IPS-18c (cell line): Measurements from ENCODE around the gene PPY.
"Not testable (repeated sequence)": the region's sequence is repeated elsewhere in the genome, so short reads cannot be mapped to it uniquely, and the experiment has no call there.

Experiments
- H3K4me3 ChIP-seq: 2 replicates; pipeline ENCODE4 v1.7.0; 2013; ENCODE audit warnings: low read depth, mild to moderate bottlenecking, low read length, moderate library complexity; ENCODE audit not compliant: insufficient read depth
- H3K9me3 ChIP-seq: one replicate; pipeline ENCODE4 v1.6.1; 2013; ENCODE audit warnings: mild to moderate bottlenecking, low read length, moderate library complexity; ENCODE audit not compliant: control insufficient read depth, insufficient read depth

PPY gene

GRCh38 chr17:43945074-43945829 is 3.0 kb upstream of the PPY start:
- Histone ChIP-seq H3K9me3 (no peaks in the 10 kb centered on the region), H3K4me3 (no peak overlapping the region)

GRCh38 chr17:43940630-43941029 is 1.6 kb downstream of the PPY start:
- Histone ChIP-seq H3K4me3 (no peak overlapping the region), H3K9me3 (no peaks in the 10 kb centered on the region)

GRCh38 chr17:43939886-43940285 is 2.4 kb downstream of the PPY start:
- H3K9me3 ChIP-seq: no peaks in the 10 kb centered on the region
- no peak overlapping the region for H3K4me3 ChIP-seq

GRCh38 chr17:43939452-43939851 is 2.8 kb downstream of the PPY start:
- not testable (repeated sequence) for H3K9me3 ChIP-seq, H3K4me3 ChIP-seq

GRCh38 chr17:43938838-43939182 is 3.5 kb downstream of the PPY start:
- no peaks in the 10 kb centered on the region for H3K9me3 ChIP-seq
- no peak overlapping the region for H3K4me3 ChIP-seq

- Histone ChIP-seq H3K4me3 (no peak overlapping the region), H3K9me3 (no peaks in the 10 kb centered on the region)
Measured at GRCh38 chr17:43936434-43936833, 5.8 kb downstream of the PPY start.

DNA sequence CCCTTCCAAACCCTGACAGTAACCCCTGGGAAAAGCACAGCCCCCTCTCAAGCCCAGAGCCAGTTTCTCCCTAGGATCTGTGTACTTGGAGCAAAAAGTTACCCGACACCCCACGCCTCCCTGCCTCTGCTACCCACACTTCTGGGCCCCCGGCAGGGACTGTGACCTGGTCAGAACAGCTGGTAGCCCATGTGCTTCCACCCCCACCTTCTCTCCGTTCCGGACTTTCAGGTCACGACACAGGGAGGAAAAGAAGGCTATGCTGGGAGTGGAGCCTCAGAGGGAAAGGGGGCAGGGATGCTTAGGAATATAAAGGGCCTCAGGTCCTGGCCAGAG is 6.4 kb downstream of the PPY start:
- H3K4me3 ChIP-seq: no peak overlapping the region

DNA sequence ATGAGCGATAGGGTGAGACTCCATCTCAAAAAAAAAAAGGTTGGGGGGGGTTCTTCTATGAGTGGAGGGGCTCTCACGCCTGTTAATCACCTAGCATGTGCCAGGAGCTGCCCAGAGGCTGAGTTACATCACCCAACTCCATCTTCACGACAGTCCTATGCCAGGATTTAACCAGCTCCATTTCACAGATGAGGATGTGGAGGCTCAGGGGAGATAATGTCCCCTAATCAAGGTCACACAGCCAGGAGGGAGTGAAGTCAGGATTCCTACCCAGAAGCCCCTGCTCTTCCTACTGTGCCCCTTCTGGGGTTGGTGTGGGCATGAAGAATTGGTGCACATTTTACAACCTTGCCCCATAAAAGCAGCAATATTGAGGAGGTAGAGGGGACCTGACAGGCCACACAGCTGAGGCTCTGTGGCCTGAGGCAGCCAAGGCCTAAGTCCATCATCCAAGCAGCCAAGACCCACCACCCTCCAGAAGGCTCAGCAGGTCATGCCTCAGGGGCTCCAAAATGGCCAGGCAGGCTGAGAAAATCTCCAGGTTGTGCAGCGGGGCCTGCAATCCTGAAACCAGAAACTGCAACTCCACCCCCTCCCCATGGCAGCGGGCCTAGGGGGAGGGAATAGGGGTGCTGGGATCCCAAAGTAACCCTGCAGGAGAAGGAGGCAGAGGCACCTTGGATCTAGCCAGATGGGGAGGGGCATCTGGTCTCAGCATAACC is 6.9 kb downstream of the PPY start:
- H3K9me3 ChIP-seq: no peaks in the 10 kb centered on the region
- H3K4me3 ChIP-seq: no peak overlapping the region

More for the DNA sequence above, 6.4 kb downstream of the PPY start:
- H3K9me3 ChIP-seq: no peaks in the 10 kb centered on the region

DNA sequence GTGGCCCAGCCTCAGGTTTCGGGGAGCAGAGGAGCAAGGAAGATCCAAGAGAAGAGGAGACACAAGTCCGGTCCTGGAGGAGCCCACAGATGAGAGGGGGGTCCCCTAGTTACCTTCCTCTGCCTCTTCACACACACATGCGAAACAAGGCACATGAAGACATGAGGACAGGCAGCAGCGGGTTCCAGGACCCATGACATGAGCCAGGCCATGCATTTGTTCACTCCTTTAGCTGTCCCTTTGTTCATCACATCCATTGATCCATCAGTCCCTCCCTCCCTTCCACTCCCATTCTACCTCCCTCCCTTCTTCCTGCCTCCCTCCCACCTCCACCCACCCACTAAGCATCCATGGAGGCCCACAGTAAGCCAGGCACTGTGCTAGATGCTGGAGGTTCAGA is 9.4 kb downstream of the PPY start:
- no peak overlapping the region for H3K4me3 ChIP-seq
- H3K9me3 ChIP-seq: no peaks in the 10 kb centered on the region

GRCh38 chr17:43932357-43932756 is 9.9 kb downstream of the PPY start:
- H3K4me3 ChIP-seq: no peak overlapping the region
- H3K9me3 ChIP-seq: no peaks in the 10 kb centered on the region

DNA sequence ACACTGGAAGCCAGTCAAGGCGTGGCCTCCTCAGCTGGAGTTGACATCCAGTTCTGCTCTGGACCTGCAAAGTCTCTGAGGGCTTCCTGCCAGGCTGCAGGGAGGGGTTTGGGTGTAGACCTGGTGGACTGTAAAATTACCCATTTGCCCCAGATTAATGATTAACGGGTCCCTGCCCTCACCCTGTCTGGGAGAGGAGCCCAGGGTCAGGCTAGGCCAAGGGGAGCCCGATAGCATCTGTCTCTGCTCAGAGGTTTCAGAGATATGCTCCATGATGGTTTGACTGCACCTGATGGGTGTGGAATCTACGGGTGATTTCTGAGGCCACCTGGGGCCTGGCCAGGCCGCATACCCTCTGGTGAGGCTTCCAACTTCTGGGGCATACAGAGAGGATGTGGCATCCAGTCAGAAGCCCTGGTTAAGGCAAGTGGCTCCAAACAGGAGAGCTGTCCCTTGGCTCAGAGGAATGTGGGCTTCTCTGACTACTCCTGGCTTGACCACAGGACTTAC is 11.2 kb downstream of the PPY start:
- Histone ChIP-seq H3K9me3 (peaks cover 3% of the 10 kb centered on the region), H3K4me3 (no peak overlapping the region)

- peaks cover 5% of the 10 kb centered on the region for H3K9me3 ChIP-seq
- no peak overlapping the region for H3K4me3 ChIP-seq
Measured at GRCh38 chr17:43928609-43929008, 13.7 kb downstream of the PPY start.

DNA sequence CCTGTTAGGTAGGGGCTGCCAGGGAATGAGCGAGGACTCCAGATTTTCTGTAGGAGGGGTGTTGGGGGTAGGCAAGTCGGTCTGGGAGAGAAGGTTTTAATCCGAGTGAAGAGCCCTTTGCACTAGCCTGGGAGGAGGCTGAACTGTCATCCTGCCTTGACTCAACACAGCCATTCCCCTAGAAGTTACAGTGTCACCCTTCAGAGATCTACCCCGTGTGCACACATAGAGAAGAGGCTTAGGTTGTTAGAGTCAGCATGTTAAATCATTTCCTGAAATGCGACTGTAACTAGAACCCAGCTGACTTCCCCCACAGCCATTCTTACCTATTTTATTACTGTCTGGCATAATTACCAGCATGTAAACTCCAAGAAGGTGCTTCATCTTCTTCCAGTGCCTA is 14.3 kb downstream of the PPY start:
- not testable (repeated sequence) for H3K9me3 ChIP-seq, H3K4me3 ChIP-seq

DNA sequence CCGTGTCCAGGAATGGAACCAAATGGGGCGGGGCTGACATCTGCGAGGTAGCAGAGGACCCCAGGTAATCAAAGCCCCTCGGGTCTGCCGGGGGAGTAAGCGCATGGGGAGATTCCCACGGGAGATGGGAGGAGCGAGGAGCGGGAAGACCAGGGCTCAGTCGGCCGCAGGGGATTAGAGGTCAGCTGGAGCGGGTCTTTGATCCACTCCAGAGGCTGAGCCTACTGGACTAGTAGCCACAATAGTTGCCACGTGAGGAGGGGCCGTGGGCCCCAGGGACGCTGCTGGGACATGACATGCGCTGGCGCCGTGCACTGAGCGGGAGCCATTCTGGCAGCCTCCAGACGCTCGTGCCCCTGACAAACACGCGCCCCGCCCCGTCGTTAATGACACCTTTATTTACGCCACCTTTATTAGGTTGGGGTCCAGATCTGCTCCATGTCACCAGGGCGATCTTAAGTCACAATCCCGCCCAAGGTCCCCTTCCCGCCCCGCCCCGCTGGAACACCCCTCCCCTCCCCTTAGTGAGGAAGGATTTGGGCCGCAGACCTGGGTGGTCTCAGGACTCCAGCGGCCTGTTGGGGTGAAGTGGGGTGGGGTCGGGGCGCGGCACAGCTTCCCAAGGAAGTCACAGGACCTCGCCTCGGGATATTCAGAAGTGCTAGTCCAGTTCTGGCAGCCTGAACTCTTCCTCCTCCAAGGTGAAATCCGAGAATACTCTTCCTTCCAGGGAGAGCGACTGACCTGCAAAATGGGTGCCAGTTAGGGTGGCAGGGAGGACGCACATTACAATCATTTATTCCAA is 15.0 kb downstream of the PPY start:
- Histone ChIP-seq H3K4me3 (no peak overlapping the region; the same call in 1 of the 2 replicates), H3K9me3 (peaks cover 5% of the 10 kb centered on the region)

DNA sequence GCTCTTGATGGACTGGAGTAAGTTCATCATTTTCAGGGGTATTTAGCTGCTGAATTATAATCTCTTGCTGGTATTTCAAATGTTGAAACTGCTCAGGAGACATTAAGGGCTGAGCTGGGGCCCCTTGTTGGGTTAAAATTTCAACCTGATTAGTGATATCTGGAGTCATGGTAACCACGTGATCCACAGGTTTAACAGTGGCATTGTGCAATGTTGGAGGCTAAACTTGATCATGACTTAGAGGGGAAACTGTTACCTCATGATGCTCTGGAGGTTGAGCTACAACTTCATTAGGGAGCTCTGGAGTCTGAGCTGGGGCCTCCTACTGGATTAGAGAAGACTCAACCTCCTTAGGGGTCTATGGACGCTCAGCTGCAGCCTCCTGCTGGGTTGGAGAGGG is 17.7 kb downstream of the PPY start:
- peaks cover 5% of the 10 kb centered on the region for H3K9me3 ChIP-seq
- H3K4me3 ChIP-seq: no peak overlapping the region

- Histone ChIP-seq H3K4me3 (no peak overlapping the region), H3K9me3 (peaks cover 5% of the 10 kb centered on the region)
Measured at GRCh38 chr17:43920500-43921095, 21.7 kb downstream of the PPY start.

- H3K4me3 ChIP-seq: no peak overlapping the region
- H3K9me3 ChIP-seq: peaks cover 2% of the 10 kb centered on the region
Measured at GRCh38 chr17:43918026-43918389, 24.3 kb downstream of the PPY start.
